ENCODE measurements around the gene SDK1. TPM values are rescaled to one million over a fixed set of nuclear protein-coding genes. Genes with fewer than 3 reads are reported as not detected.

The SDK1 gene
- total and polyA plus RNA-seq, 4 donors = 0.12 to 0.47 (median 0.36) TPM

- no peak overlapping the region for H3K9ac ChIP-seq (ENCODE audit: low read depth in 1 of 2, low read length in 2 of 2)
- H3K4me1 ChIP-seq (ENCODE audit: control insufficient read depth in 4 of 4, insufficient read depth in 4 of 4, low read length in 3 of 4) = no peaks in the 10 kb centered on the region
- H3K27ac ChIP-seq (ENCODE audit: low read depth in 1 of 2, low read length in 2 of 2) = no peak overlapping the region
- no peaks in the 10 kb centered on the region for H3K27me3 ChIP-seq (ENCODE audit: control insufficient read depth in 4 of 4, insufficient read depth in 4 of 4, low read length in 3 of 4)
- no peak for TF ChIP-seq HNF4A (conservative IDR thresholded peaks at IDR 0.05)
- no peak for TF ChIP-seq EGR1 (IDR thresholded peaks at IDR 0.05; ENCODE audit: low read depth in 2 of 2)
- TF ChIP-seq RAD21 (IDR thresholded peaks at IDR 0.05) = no peak
- TF ChIP-seq, protein P1, sequence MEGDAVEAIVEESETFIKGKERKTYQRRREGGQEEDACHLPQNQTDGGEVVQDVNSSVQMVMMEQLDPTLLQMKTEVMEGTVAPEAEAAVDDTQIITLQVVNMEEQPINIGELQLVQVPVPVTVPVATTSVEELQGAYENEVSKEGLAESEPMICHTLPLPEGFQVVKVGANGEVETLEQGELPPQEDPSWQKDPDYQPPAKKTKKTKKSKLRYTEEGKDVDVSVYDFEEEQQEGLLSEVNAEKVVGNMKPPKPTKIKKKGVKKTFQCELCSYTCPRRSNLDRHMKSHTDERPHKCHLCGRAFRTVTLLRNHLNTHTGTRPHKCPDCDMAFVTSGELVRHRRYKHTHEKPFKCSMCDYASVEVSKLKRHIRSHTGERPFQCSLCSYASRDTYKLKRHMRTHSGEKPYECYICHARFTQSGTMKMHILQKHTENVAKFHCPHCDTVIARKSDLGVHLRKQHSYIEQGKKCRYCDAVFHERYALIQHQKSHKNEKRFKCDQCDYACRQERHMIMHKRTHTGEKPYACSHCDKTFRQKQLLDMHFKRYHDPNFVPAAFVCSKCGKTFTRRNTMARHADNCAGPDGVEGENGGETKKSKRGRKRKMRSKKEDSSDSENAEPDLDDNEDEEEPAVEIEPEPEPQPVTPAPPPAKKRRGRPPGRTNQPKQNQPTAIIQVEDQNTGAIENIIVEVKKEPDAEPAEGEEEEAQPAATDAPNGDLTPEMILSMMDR (IDR thresholded peaks at IDR 0.05; ENCODE audit: low read depth, low read length, missing input control) = no peak
- TF ChIP-seq, protein P2, sequence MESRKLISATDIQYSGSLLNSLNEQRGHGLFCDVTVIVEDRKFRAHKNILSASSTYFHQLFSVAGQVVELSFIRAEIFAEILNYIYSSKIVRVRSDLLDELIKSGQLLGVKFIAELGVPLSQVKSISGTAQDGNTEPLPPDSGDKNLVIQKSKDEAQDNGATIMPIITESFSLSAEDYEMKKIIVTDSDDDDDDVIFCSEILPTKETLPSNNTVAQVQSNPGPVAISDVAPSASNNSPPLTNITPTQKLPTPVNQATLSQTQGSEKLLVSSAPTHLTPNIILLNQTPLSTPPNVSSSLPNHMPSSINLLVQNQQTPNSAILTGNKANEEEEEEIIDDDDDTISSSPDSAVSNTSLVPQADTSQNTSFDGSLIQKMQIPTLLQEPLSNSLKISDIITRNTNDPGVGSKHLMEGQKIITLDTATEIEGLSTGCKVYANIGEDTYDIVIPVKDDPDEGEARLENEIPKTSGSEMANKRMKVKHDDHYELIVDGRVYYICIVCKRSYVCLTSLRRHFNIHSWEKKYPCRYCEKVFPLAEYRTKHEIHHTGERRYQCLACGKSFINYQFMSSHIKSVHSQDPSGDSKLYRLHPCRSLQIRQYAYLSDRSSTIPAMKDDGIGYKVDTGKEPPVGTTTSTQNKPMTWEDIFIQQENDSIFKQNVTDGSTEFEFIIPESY (IDR thresholded peaks at IDR 0.05) = no peak
- TF ChIP-seq SP1 (IDR thresholded peaks at IDR 0.05) = no peak
- no peak for TF ChIP-seq FOXA1 (IDR thresholded peaks at IDR 0.05)
- no peak for TF ChIP-seq TAF1 (conservative IDR thresholded peaks at IDR 0.05)
- TF ChIP-seq NR2F2 (IDR thresholded peaks at IDR 0.05) = no peak
- TF ChIP-seq RXRA (IDR thresholded peaks at IDR 0.05) = no peak
- TF ChIP-seq YY1 (IDR thresholded peaks at IDR 0.05) = no peak
- no peak for TF ChIP-seq FOXA2 (IDR thresholded peaks at IDR 0.05)
- TF ChIP-seq, protein P3, sequence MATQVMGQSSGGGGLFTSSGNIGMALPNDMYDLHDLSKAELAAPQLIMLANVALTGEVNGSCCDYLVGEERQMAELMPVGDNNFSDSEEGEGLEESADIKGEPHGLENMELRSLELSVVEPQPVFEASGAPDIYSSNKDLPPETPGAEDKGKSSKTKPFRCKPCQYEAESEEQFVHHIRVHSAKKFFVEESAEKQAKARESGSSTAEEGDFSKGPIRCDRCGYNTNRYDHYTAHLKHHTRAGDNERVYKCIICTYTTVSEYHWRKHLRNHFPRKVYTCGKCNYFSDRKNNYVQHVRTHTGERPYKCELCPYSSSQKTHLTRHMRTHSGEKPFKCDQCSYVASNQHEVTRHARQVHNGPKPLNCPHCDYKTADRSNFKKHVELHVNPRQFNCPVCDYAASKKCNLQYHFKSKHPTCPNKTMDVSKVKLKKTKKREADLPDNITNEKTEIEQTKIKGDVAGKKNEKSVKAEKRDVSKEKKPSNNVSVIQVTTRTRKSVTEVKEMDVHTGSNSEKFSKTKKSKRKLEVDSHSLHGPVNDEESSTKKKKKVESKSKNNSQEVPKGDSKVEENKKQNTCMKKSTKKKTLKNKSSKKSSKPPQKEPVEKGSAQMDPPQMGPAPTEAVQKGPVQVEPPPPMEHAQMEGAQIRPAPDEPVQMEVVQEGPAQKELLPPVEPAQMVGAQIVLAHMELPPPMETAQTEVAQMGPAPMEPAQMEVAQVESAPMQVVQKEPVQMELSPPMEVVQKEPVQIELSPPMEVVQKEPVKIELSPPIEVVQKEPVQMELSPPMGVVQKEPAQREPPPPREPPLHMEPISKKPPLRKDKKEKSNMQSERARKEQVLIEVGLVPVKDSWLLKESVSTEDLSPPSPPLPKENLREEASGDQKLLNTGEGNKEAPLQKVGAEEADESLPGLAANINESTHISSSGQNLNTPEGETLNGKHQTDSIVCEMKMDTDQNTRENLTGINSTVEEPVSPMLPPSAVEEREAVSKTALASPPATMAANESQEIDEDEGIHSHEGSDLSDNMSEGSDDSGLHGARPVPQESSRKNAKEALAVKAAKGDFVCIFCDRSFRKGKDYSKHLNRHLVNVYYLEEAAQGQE (IDR thresholded peaks at IDR 0.05) = no peak
- H3K9me3 ChIP-seq (ENCODE audit: control insufficient read depth in 4 of 4, low read length in 3 of 4) = no peaks in the 10 kb centered on the region
- 87% methylated on average over 14 of the region's 14 CpGs for WGBS
- no peak overlapping the region for H3K4me3 ChIP-seq (ENCODE audit: low read depth in 1 of 3, low read length in 3 of 3)
- H3K36me3 ChIP-seq (ENCODE audit: control insufficient read depth in 4 of 4, insufficient read depth in 3 of 4, low read depth in 1 of 4, low read length in 3 of 4) = no peaks in the 10 kb centered on the region
- no peak for DNase-seq (ENCODE audit: low spot score)
Measured at GRCh38 chr7:3924277-3924676, 623.2 kb downstream of the SDK1 start.

DNA sequence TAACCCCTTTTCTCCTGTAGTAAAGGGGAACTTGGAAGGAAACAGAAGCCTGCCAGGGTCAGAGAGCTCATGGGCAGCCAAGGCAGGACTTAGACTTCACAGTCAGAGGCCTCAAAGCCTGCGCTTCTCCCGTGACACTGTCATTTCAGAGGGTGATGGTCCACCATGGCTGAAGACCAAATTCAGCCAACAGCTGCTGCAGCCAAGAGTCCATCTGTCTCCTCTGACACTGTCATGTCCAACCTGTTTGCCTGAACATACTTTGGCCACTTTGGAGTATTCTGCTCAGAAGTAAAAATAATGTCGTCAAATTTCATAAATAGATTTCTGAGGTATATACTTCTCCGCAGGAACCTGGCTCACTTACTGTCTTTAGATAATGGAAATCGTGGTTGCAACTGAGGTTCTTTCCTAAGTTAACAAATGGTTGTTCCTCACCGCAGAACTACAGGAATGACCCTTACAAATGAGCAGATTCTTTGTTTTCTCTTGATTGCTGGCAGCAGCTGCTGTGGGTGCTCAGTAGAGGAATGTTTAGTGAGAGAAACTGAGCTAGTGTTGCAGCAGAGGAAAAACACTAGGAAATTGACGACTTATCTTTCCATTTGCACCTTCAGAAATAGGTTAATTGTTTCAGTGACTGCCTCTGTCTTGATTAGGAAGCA is 626.5 kb downstream of the SDK1 start:
- Histone ChIP-seq H3K9ac (ENCODE audit: low read depth in 1 of 2, low read length in 2 of 2) (no peak overlapping the region), H3K9me3 (ENCODE audit: control insufficient read depth in 4 of 4, low read length in 3 of 4) (no peaks in the 10 kb centered on the region), H3K4me1 (ENCODE audit: control insufficient read depth in 4 of 4, insufficient read depth in 4 of 4, low read length in 3 of 4) (no peaks in the 10 kb centered on the region), H3K27me3 (ENCODE audit: control insufficient read depth in 4 of 4, insufficient read depth in 4 of 4, low read length in 3 of 4) (no peaks in the 10 kb centered on the region), H3K27ac (ENCODE audit: low read depth in 1 of 2, low read length in 2 of 2) (no peak overlapping the region), H3K4me3 (ENCODE audit: low read depth in 1 of 3, low read length in 3 of 3) (no peak overlapping the region), H3K36me3 (ENCODE audit: control insufficient read depth in 4 of 4, insufficient read depth in 3 of 4, low read depth in 1 of 4, low read length in 3 of 4) (no peaks in the 10 kb centered on the region)
- DNase-seq (ENCODE audit: low spot score) = no peak
- WGBS = 86% methylated on average over 7 of the region's 7 CpGs
- TF ChIP-seq YY1 (IDR thresholded peaks at IDR 0.05) = no peak
- TF ChIP-seq GABPA (IDR thresholded peaks at IDR 0.05 in 1 of 2, conservative IDR thresholded peaks at IDR 0.05 in 1 of 2) = no peak
- TF ChIP-seq, protein P2 (IDR thresholded peaks at IDR 0.05) = no peak
- no peak for TF ChIP-seq FOXA2 (IDR thresholded peaks at IDR 0.05)
- TF ChIP-seq NR2F2 (IDR thresholded peaks at IDR 0.05) = no peak
- no peak for TF ChIP-seq JUND (IDR thresholded peaks at IDR 0.05)
- no peak for TF ChIP-seq EGR1 (IDR thresholded peaks at IDR 0.05; ENCODE audit: low read depth in 2 of 2)
- TF ChIP-seq, protein P1 (IDR thresholded peaks at IDR 0.05; ENCODE audit: low read depth, low read length, missing input control) = no peak
- TF ChIP-seq RAD21 (IDR thresholded peaks at IDR 0.05) = no peak
- TF ChIP-seq, protein P3 (IDR thresholded peaks at IDR 0.05) = no peak

All from liver (tissue), 9 donors.